Thoracic aorta (tissue), 2 donors: Measurements from ENCODE around the gene ABCC9. TPM values are rescaled to one million over a fixed set of nuclear protein-coding genes. Genes with fewer than 3 reads are reported as not detected.

ENCODE experiments used
- ATAC-seq: fragments of 150-250 bp; one replicate; pipeline ENCODE4 v1.8.0; 2017; ENCODE audit warnings: low read depth; ENCODE audit not compliant: insufficient number of reproducible peaks, low FRiP score
- DNase-seq: peaks from one replicate; pipeline ENCODE4 v3.0.0-alpha.2; 2020; ENCODE audit warnings: low spot score
- H3K27ac ChIP-seq, 2 donors: fragments of 200-600 bp; sonication (generic); 1 replicate in 1 of 2; 2 replicates in 1 of 2; pipeline ENCODE4 v1.5.1; 2016; ENCODE audit warnings: mild to moderate bottlenecking in 2 of 2, moderate library complexity in 2 of 2
- H3K27me3 ChIP-seq: fragments of 200-600 bp; sonication (generic); replicated peaks from 2 replicates; pipeline ENCODE4 v1.6.0; 2016; ENCODE audit warnings: mild to moderate bottlenecking; ENCODE audit not compliant: insufficient read depth
- H3K36me3 ChIP-seq: fragments of 200-600 bp; sonication (generic); one replicate; pipeline ENCODE4 v1.5.1; 2016
- H3K4me1 ChIP-seq, 2 donors: fragments of 200-600 bp; sonication (generic); 1 replicate in 1 of 2; 2 replicates in 1 of 2; pipeline versions ENCODE4 v1.5.1 to v1.6.0; 2016; ENCODE audit warnings: low read depth in 2 of 2, mild to moderate bottlenecking in 1 of 2; ENCODE audit not compliant: control insufficient read depth in 1 of 2
- H3K4me3 ChIP-seq: fragments of 200-600 bp; sonication (generic); 2 replicates; pipeline ENCODE4 v1.5.1; 2016; ENCODE audit warnings: mild to moderate bottlenecking
- H3K9me3 ChIP-seq: fragments of 200-600 bp; sonication (generic); 2 replicates; pipeline ENCODE4 v1.5.1; 2016
- CTCF ChIP-seq: fragments of 200-600 bp; sonication (generic); IDR thresholded peaks from one replicate; pipeline ENCODE4 v1.5.1; 2019; ENCODE audit warnings: antibody characterized with exemption
- total RNA-seq, 2 donors: library from RNA; depleted of rRNA; stranded (reverse); fragments of >200 nt; gene quantifications; one replicate each; pipeline versions ENCODE4 v1.1.0 to v1.2.3, GENCODE V29; 2016

The ABCC9 gene
- total RNA-seq, 2 donors from 2014 or later, result 19.6 to 42.6 TPM

GRCh38 chr12:21921436-21921835, 19.8 kb downstream of the ABCC9 start:
- H3K27me3 ChIP-seq, result no peaks in the 10 kb centered on the region

GRCh38 chr12:21918456-21918855, 22.8 kb downstream of the ABCC9 start:
- H3K27me3 ChIP-seq, result no peaks in the 10 kb centered on the region
- no peaks in the 10 kb centered on the region for H3K4me1 ChIP-seq
- no peaks in the 10 kb centered on the region for H3K9me3 ChIP-seq
- H3K4me3 ChIP-seq, result no peak overlapping the region
- ATAC-seq, result no peak
- DNase-seq, result no peak
- no peak for TF ChIP-seq CTCF
- H3K36me3 ChIP-seq, result no peaks in the 10 kb centered on the region
- H3K27ac ChIP-seq, result no peak overlapping the region

More at GRCh38 chr12:21921436-21921835, 19.8 kb downstream of the ABCC9 start:
- H3K9me3 ChIP-seq, result no peaks in the 10 kb centered on the region
- DNase-seq (no peak), ATAC-seq (no peak)
- no peaks in the 10 kb centered on the region for H3K36me3 ChIP-seq
- H3K4me1 ChIP-seq, result no peaks in the 10 kb centered on the region
- no peak overlapping the region for H3K4me3 ChIP-seq
- no peak overlapping the region for H3K27ac ChIP-seq
- TF ChIP-seq CTCF, result no peak

GRCh38 chr12:21913823-21914222, 27.4 kb downstream of the ABCC9 start:
- Histone ChIP-seq H3K27me3 (no peaks in the 10 kb centered on the region), H3K9me3 (no peaks in the 10 kb centered on the region), H3K4me3 (no peak overlapping the region), H3K4me1 (no peaks in the 10 kb centered on the region), H3K27ac (no peak overlapping the region), H3K36me3 (no peaks in the 10 kb centered on the region)
- ATAC-seq (no peak), DNase-seq (no peak)
- TF ChIP-seq CTCF, result no peak

GRCh38 chr12:21912318-21912717, 28.9 kb downstream of the ABCC9 start:
- no peak for ATAC-seq
- Histone ChIP-seq H3K27ac (no peak overlapping the region), H3K4me3 (no peak overlapping the region), H3K36me3 (no peaks in the 10 kb centered on the region), H3K9me3 (no peaks in the 10 kb centered on the region), H3K4me1 (no peaks in the 10 kb centered on the region), H3K27me3 (no peaks in the 10 kb centered on the region)
- no peak for DNase-seq
- TF ChIP-seq CTCF, result no peak

- no peaks in the 10 kb centered on the region for H3K4me1 ChIP-seq
- no peaks in the 10 kb centered on the region for H3K36me3 ChIP-seq
- no peak for TF ChIP-seq CTCF
- no peak overlapping the region for H3K27ac ChIP-seq
- H3K9me3 ChIP-seq, result no peaks in the 10 kb centered on the region
- DNase-seq (no peak), ATAC-seq (no peak)
- no peak overlapping the region for H3K4me3 ChIP-seq
- no peaks in the 10 kb centered on the region for H3K27me3 ChIP-seq
Observed at GRCh38 chr12:21911832-21912231, 29.4 kb downstream of the ABCC9 start.
